IMR-90 (cell line): ENCODE results near the gene NUMA1. TPM values are rescaled to one million over a fixed set of nuclear protein-coding genes. Genes with fewer than 3 reads are reported as not detected.

Experiments used
- ATAC-seq: fragments of 200-7000 bp; cut with Tn5 transposase; 2 replicates; pipeline ENCODE4 v1.9.1; 2020; ENCODE audit warnings: low read depth, mild to moderate bottlenecking, moderate library complexity
- BruUV-seq: library from RNA; stranded (reverse); fragments of 400-500 nt; replicated peaks from 2 replicates; lab custom pipeline; 2021; lab: Mats Ljungman, UMichigan
- CTCF ChIA-PET: fragments of 300-600 bp; formaldehyde crosslinking; extraction: SDS; loops from one replicate; lab custom pipeline; 2021; ENCODE audit warnings: antibody characterized with exemption; lab: Yijun Ruan, JAX
- POLR2A ChIA-PET: fragments of 300-600 bp; sonication (Branson Sonifier 250); formaldehyde crosslinking; loops from one replicate; lab custom pipeline; 2022; ENCODE audit warnings: antibody characterized with exemption; ENCODE audit not compliant: unreplicated experiment; lab: Charles Lee
- DNase-seq: peaks from one replicate; pipeline ENCODE4 v3.0.0; 2013
- H2AFZ ChIP-seq: replicated peaks from 2 replicates; pipeline ENCODE3; 2013; ENCODE audit warnings: low read length, mild to moderate bottlenecking; ENCODE audit not compliant: poor library complexity
- H2AK5ac ChIP-seq: 2 replicates; pipeline ENCODE4 v1.6.1; 2013; ENCODE audit warnings: low read depth, low read length, inconsistent platforms
- H2AK9ac ChIP-seq: replicated peaks from 2 replicates; pipeline ENCODE3; 2013; ENCODE audit warnings: mild to moderate bottlenecking, low read depth, low read length, moderate library complexity; ENCODE audit not compliant: poor library complexity
- H2BK120ac ChIP-seq: 2 replicates; pipeline ENCODE4 v1.6.1; 2013; ENCODE audit warnings: low read depth, low read length, inconsistent platforms
- H2BK15ac ChIP-seq: 3 replicates; pipeline ENCODE4 v1.6.1; 2013; ENCODE audit warnings: low read depth, low read length, inconsistent platforms
- H2BK20ac ChIP-seq: 2 replicates; pipeline ENCODE4 v1.6.1; 2013; ENCODE audit warnings: low read depth, mild to moderate bottlenecking, inconsistent platforms, low read length, moderate library complexity
- H2BK5ac ChIP-seq: 2 replicates; pipeline ENCODE4 v1.6.1; 2013; ENCODE audit warnings: mild to moderate bottlenecking, low read depth, low read length, inconsistent platforms; ENCODE audit not compliant: poor library complexity, severe bottlenecking
- H3K14ac ChIP-seq: replicated peaks from 2 replicates; pipeline ENCODE4 v1.6.1; 2013; ENCODE audit warnings: low read depth, low read length, inconsistent platforms
- H3K18ac ChIP-seq: 2 replicates; pipeline ENCODE4 v1.6.1; 2013; ENCODE audit warnings: low read depth, low read length, control low read depth
- H3K23ac ChIP-seq: 2 replicates; pipeline ENCODE4 v1.6.1; 2013; ENCODE audit warnings: low read depth, low read length, inconsistent platforms
- H3K27ac ChIP-seq: 2 replicates; pipeline ENCODE4 v1.5.1; 2013; ENCODE audit warnings: mild to moderate bottlenecking, control low read depth, low read length; ENCODE audit not compliant: insufficient read depth
- H3K27me3 ChIP-seq: 2 replicates; pipeline ENCODE4 v1.6.1; 2013; ENCODE audit warnings: low read length; ENCODE audit not compliant: control insufficient read depth, insufficient read depth
- H3K36me3 ChIP-seq: 2 replicates; pipeline ENCODE4 v1.6.1; 2013; ENCODE audit warnings: low read length, mixed read lengths; ENCODE audit not compliant: control insufficient read depth, insufficient read depth
- H3K4ac ChIP-seq: 2 replicates; pipeline ENCODE4 v1.6.1; 2013; ENCODE audit warnings: low read depth, low read length, inconsistent platforms
- H3K4me1 ChIP-seq: 2 replicates; pipeline ENCODE4 v1.6.1; 2013; ENCODE audit warnings: low read length, mixed read lengths; ENCODE audit not compliant: control insufficient read depth, insufficient read depth
- H3K4me2 ChIP-seq: 2 replicates; pipeline ENCODE4 v1.6.1; 2013; ENCODE audit warnings: low read depth, mild to moderate bottlenecking, control low read depth, low read length, moderate library complexity
- H3K4me3 ChIP-seq: 2 replicates; pipeline ENCODE4 v1.5.1; 2013; ENCODE audit warnings: low read depth, mild to moderate bottlenecking, control low read depth, low read length, moderate library complexity; ENCODE audit not compliant: insufficient read depth
- H3K56ac ChIP-seq: 2 replicates; pipeline ENCODE4 v1.6.1; 2013; ENCODE audit warnings: low read length, inconsistent platforms; ENCODE audit not compliant: insufficient read depth; ENCODE audit errors: extremely low read depth
- H3K79me1 ChIP-seq, 2 experiments: 2 replicates each; pipeline ENCODE4 v1.6.1; 2013; ENCODE audit warnings: low read length in 2 of 2, inconsistent platforms in 1 of 2, low read depth in 1 of 2
- H3K9ac ChIP-seq: 2 replicates; pipeline ENCODE4 v1.6.1; 2013; ENCODE audit warnings: low read depth, low read length, control low read depth
- H3K9me1 ChIP-seq: 2 replicates; pipeline ENCODE4 v1.6.1; 2013; ENCODE audit warnings: low read length, inconsistent platforms; ENCODE audit not compliant: insufficient read depth
- H3K9me3 ChIP-seq: 2 replicates; pipeline ENCODE4 v1.6.1; 2013; ENCODE audit warnings: low read length; ENCODE audit not compliant: control insufficient read depth, insufficient read depth
- H4K20me1 ChIP-seq: 2 replicates; pipeline ENCODE4 v1.6.1; 2013; ENCODE audit warnings: low read length, inconsistent platforms; ENCODE audit not compliant: insufficient read depth
- H4K5ac ChIP-seq: 2 replicates; pipeline ENCODE4 v1.6.1; 2013; ENCODE audit warnings: mild to moderate bottlenecking, low read depth, low read length, control low read depth
- H4K8ac ChIP-seq, 2 experiments: 2 replicates each; pipeline ENCODE4 v1.6.1; 2013; ENCODE audit warnings: low read depth in 2 of 2, low read length in 2 of 2, control low read depth in 1 of 2, inconsistent platforms in 1 of 2
- H4K91ac ChIP-seq: 2 replicates; pipeline ENCODE4 v1.6.1; 2013; ENCODE audit warnings: low read depth, low read length, inconsistent platforms; ENCODE audit not compliant: insufficient read depth
- BHLHE40 ChIP-seq: fragments of 150-350 bp; IDR thresholded peaks from 2 replicates; pipeline ENCODE4 v1.6.1; 2016; ENCODE audit warnings: mild to moderate bottlenecking, low read depth, low read length
- CEBPB ChIP-seq: IDR thresholded peaks from 2 replicates; pipeline ENCODE4 v1.6.1; 2012; ENCODE audit warnings: low read depth, low read length, improper control_type of control experiment
- POLR2A ChIP-seq: IDR thresholded peaks from 2 replicates; pipeline ENCODE4 v1.6.1; 2012; ENCODE audit warnings: mild to moderate bottlenecking, low read depth, low read length
- RAD21 ChIP-seq: IDR thresholded peaks from 2 replicates; pipeline ENCODE4 v1.6.1; 2012; ENCODE audit warnings: low read length, improper control_type of control experiment
- SMC3 ChIP-seq: fragments of 150-350 bp; IDR thresholded peaks from 2 replicates; pipeline ENCODE4 v1.6.1; 2016; ENCODE audit warnings: low read depth, mild to moderate bottlenecking, antibody characterized with exemption, low read length, moderate library complexity
- WGBS, 2 experiments: methylation state at CpG; one replicate each; pipeline versions ENCODE4 v1.1.5 to v1.1.7; 2013; ENCODE audit warnings: missing lambda C conversion rate in 2 of 2; ENCODE audit not compliant: insufficient read length in 1 of 2; ENCODE audit errors: extremely low coverage in 2 of 2; 5-methylcytosine and 5-hydroxymethylcytosine counted together
- dilution Hi-C: fragments of 300-500 bp; cut with HindIII; formaldehyde crosslinking; loops from one replicate; pipeline ENCODE4 v1.14.3; 2018; ENCODE audit warnings: low sequenced_read_pairs; ENCODE audit not compliant: unreplicated experiment
- in situ Hi-C: fragments of 300-500 bp; cut with MboI; formaldehyde crosslinking; loops from 3 replicates; pipeline ENCODE4 v1.14.3; 2019; ENCODE audit warnings: low sequenced_read_pairs, inconsistent platforms, mixed read lengths
- intact Hi-C: fragments of 100-400 bp; cut with micrococcal nuclease; formaldehyde crosslinking; loops from 2 replicates; pipeline ENCODE4 v1.10.0; 2022
- polyA plus RNA-seq, 3 experiments: library from polyadenylated mRNA; depleted of rRNA; stranded (reverse); fragments of >200 nt; gene quantifications; 2 replicates each; pipeline ENCODE4 v1.2.3, GENCODE V29; 2012; ENCODE audit warnings: low replicate concordance in 1 of 3
- total RNA-seq: library from RNA; depleted of rRNA; stranded (reverse); fragments of >200 nt; gene quantifications from 2 replicates; pipeline ENCODE4 v1.2.3, GENCODE V29; 2012

The NUMA1 gene
- total and polyA plus RNA-seq, 2 of the 4 experiments (the other 2 are of a cell fraction), result 61.7 to 97.0 TPM

DNA sequence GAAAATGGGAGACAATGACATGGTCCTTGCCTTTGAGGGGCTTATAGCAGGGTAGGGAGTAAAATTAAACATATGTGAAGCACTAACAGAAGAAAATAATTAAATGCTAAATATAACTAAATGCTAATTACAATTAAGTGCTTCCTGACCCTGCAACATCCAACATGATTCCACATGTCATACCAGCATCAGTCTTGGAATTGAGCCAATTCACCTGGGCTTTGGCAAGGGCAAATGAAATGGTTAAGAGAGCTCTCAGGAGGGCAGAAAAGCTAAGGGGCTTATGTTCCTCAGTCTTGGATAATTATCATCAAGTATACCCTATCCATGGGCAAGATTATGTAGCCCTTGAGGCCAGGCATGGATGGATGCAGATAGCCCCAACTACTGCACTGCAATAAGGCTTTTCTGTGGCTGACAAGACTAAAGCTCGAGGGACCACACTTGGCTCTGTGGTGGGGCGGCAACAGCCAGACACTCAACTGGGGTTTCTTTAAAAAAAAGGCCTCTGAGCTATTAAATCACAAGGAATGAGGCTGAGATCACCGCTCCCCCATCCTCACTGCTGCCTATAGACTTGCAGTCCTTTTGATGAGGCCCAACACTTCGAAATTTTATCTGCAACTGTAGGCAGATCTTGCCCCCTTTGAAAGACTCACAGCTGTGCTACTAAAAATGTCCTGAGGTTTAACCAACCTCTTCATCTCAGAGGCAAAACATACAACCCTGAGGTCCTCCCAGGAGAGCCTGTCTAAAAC, 42.6 kb downstream of the NUMA1 start:
- Histone ChIP-seq H3K4ac (peak overlapping the region; percentile 85), H3K4me2 (peak overlapping the region; percentile 91), H3K27me3 (no peaks in the 10 kb centered on the region), H3K9ac (peak overlapping the region; percentile 62), H3K4me3 (no peak overlapping the region), H3K27ac (peak overlapping the region; percentile 46; the same call in 1 of the 2 replicates), H4K20me1 (peaks cover 36% of the 10 kb centered on the region), H4K8ac (peak overlapping the region in 1 of 2 experiments; percentile 37; a peak in 3 of 4 replicates), H3K14ac (peak overlapping the region; percentile 92), H3K9me1 (peaks cover 14% of the 10 kb centered on the region), H3K4me1 (peaks cover 10% of the 10 kb centered on the region), H3K9me3 (no peaks in the 10 kb centered on the region), H2AK5ac (0 out of 2 replicates have a peak overlapping the region, but pooled peaks have one; percentile 20), H3K18ac (peak overlapping the region; percentile 24; the same call in 1 of the 2 replicates), H2AFZ (no peak overlapping the region), H2AK9ac (peak overlapping the region; percentile 69), H2BK20ac (peak overlapping the region; percentile 57; the same call in 1 of the 2 replicates), H3K79me1 (peaks cover 0 to 86% of the 10 kb centered on the region in 2 experiments), H3K23ac (peak overlapping the region; percentile 91), H2BK15ac (0 out of 3 replicates have a peak overlapping the region, but pooled peaks have one; percentile 6), H3K56ac (peak overlapping the region; percentile 56; the same call in 1 of the 2 replicates), H4K91ac (peak overlapping the region; percentile 20; the same call in 1 of the 2 replicates), H3K36me3 (peaks cover 16% of the 10 kb centered on the region), H4K5ac (no peak overlapping the region), H2BK5ac (peak overlapping the region; percentile 77), H2BK120ac (0 out of 2 replicates have a peak overlapping the region, but pooled peaks have one; percentile 68)
- intact Hi-C loops, result no loop called here
- ChIA-PET CTCF (interaction anchor here (0.6 to 4.0 kb wide), 4 partner anchors 13 to 107 kb away, joined by 3 to 12 read pairs (median 3); no protein-coding TSS in a partner anchor), POLR2A (interaction anchor here (0.6 to 1.3 kb wide), 3 partner anchors 10 to 107 kb away, joined by 3 to 4 read pairs (median 4); no protein-coding TSS in a partner anchor)
- dilution Hi-C loops, result no loop called here
- DNase-seq, result no peak
- no TSS peak for BruUV-seq
- in situ Hi-C loops, result loop anchor here (5.0 kb wide), 1 partner anchor 40 kb away; no protein-coding TSS in a partner anchor
- ATAC-seq, result no peak
- WGBS, 2 experiments, result 40% methylated on average over 2 of the region's 4 CpGs; no CpG with 5 or more reads in 1 of the 2 experiments
- TF ChIP-seq RAD21 (no peak), POLR2A (no peak), BHLHE40 (no peak), SMC3 (no peak), CEBPB (no peak)
